OCI-LY7 (cell line): Measurements from ENCODE around the gene TWNK.

Experiments
- EZH2phosphoT487 ChIP-seq: fragments of 200-600 bp; sonication (generic); IDR thresholded peaks from 2 replicates; pipeline ENCODE4 v1.6.1; 2018; ENCODE audit warnings: low read depth, borderline replicate concordance, mild to moderate bottlenecking, mixed run types, antibody characterized with exemption, low read length, moderate library complexity, mixed read lengths
- TF ChIP-seq, protein P1 (sequence below): fragments of 200-600 bp; sonication (generic); conservative IDR thresholded peaks from 2 replicates; pipeline ENCODE4 v1.5.1; 2014; ENCODE audit warnings: mild to moderate bottlenecking, antibody characterized with exemption, low read length, moderate library complexity, mixed read lengths

GRCh38 chr10:101022967-101023705 is 35.8 kb downstream of the TWNK start:
- TF ChIP-seq, protein P1, sequence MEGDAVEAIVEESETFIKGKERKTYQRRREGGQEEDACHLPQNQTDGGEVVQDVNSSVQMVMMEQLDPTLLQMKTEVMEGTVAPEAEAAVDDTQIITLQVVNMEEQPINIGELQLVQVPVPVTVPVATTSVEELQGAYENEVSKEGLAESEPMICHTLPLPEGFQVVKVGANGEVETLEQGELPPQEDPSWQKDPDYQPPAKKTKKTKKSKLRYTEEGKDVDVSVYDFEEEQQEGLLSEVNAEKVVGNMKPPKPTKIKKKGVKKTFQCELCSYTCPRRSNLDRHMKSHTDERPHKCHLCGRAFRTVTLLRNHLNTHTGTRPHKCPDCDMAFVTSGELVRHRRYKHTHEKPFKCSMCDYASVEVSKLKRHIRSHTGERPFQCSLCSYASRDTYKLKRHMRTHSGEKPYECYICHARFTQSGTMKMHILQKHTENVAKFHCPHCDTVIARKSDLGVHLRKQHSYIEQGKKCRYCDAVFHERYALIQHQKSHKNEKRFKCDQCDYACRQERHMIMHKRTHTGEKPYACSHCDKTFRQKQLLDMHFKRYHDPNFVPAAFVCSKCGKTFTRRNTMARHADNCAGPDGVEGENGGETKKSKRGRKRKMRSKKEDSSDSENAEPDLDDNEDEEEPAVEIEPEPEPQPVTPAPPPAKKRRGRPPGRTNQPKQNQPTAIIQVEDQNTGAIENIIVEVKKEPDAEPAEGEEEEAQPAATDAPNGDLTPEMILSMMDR: no peak
- no peak for TF ChIP-seq EZH2phosphoT487
